HG03066 (cell line): ENCODE results near the gene MED13L.
"Not testable (repeated sequence)": the region's sequence is repeated elsewhere in the genome, so short reads cannot be mapped to it uniquely, and the experiment has no call there.

Experiments used
- ATAC-seq: cut with Tn5 transposase; IDR thresholded peaks from one replicate; pipeline ENCODE4 v1.9.1; 2021; ENCODE audit warnings: low read depth; ENCODE audit not compliant: unreplicated experiment

Gene MED13L

DNA sequence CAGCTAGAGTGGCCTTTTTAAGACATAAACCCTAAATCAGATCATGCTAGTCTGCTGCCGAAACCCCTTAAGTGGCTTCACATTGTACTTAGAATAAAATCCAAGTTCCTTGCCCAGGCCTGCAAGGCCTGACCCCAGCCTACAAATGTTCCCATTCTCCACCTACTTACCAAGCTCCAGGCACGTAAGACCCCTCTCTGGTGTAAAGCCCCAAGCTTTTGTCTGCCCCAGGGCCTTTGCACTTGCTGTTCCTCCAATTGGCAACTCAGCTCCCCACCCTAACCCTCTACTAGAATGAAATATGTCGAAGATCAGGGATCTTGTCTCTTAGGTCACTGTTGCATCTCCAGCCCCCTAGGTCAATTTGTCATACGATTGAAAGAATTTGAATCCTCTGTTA is 27.1 kb upstream of the MED13L start:
- no peak for ATAC-seq

DNA sequence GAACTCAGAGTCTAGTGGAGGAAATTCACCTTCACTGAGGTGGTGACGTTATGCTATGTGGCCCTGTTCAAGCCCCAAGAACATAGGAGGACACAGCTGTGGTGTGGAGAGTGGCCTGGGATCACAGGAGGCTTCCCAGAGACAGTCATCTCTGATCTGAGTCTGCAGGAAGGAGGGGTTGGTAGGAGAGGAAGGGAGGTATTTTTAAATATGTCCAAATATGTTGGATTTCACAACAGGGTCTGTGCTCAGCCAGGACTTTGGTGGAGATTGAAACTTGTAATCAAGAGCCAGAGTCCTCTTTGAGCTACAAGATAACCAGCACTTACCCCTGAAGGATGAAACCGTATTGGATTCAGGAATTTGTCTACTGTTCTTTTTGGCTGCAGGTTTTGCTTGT is 26.4 kb upstream of the MED13L start:
- ATAC-seq = no peak

- ATAC-seq = no peak
Observed at GRCh38 chr12:116303066-116303465, 25.6 kb upstream of the MED13L start.

- no peak for ATAC-seq
Observed at GRCh38 chr12:116302166-116303058, 24.9 kb upstream of the MED13L start.

DNA sequence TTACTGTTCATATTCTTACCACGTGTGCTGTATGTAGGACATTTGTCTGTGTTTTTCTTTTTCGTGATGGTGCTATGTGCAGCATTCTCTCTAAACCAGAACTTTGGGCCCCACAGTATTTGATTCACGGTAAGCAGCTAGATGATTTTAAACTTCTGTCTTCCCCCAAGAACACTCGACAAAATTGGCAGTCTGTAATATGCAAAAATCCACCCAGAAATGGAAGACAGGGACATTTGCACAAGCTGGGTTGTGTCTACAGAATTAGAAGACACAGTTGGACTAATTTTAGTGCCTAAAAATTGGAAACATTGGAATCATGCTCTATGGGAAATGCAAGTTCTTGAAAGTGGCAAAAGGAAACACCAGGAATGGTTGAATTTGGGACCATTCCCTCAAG is 24.1 kb upstream of the MED13L start:
- no peak for ATAC-seq

DNA sequence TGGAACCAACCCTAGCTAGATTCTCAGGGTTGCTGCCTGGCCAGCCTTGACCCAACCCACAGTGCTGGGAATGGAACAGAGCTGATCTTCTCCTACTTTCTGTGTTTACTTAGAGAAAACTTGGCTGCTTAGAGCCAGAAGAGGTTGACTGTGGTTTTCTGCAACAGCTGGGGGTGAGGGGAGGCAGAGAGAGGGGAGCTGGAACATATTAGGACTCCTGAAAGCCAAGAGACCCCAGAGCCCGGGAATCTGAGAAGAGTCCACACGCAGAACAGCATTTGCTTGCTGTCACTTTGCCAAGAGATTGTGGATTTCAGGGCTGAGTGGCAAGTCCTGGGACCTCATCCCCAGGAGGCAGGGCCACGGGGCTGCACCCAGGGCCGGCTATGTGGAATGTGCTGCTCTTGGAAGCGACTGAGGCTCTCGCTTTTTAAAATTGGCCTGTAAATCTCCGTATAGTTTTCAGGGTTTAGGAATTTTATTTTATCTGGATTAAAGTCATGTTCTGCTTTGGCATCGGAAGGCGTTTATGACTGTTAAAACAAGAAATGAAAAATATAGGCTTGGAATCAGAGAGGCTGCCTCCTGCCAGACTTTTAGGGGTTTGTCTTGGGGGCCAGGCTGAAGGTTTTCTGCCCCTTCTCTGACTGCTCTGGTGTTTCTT is 22.3 kb upstream of the MED13L start:
- ATAC-seq = no peak

DNA sequence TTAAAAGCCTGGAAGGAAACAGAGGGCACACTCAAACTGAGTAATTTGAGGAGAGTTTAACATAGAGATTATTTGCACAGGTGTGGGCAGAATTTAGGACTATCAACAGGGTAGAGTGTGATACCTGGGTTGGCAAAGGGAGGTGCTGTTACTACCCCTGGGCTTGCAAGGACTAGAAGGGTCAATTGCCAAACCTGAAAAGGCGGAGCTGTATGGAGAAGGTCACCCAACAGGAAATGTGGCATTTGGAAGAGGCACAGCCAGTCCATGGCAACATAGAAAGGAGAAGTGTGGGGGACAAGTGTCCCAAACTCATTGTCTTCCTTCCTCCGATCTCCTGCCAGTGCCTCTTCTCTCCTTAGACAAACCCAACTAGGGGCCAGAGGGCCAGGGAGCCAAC is 21.6 kb upstream of the MED13L start:
- ATAC-seq = no peak

- no peak for ATAC-seq
Observed at GRCh38 chr12:116298578-116298977, 21.1 kb upstream of the MED13L start.

GRCh38 chr12:116297224-116297834 is 19.8 kb upstream of the MED13L start:
- no peak for ATAC-seq

- ATAC-seq = no peak
Observed at GRCh38 chr12:116295327-116296263, 18.1 kb upstream of the MED13L start.

DNA sequence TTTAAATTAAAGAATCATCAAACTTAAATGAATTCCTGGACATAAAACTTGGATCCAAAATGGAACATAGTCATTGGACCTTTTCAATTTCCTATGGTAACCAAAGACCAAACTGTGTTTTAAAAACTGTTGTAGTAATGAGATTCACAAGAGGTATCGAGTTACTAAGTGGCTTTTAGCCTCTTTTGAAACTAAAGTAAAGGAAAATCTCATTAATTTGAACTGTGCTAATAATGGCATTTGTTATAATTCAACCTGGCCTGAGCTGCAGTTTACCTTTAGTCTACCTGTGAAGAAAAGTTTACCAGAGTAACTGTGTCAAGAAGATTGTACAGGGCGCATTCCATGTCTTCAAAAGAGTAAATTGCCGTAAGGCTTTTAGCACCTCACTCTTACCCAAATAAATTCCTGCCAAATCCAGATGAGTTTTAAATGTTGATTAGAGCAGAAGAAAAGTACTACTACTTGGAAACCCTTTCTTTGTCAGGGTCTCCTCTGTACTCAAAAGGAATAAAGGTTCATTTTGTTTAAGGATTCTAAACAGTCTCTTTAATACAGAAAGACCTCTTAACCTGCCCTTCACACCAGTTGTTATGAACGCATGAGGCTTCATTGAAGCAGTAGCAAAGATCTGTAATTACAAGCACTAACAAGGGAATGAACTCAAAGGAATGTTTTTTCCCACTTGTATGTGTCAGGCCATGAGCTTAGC is 17.1 kb upstream of the MED13L start:
- no peak for ATAC-seq

GRCh38 chr12:116293687-116294453 is 16.4 kb upstream of the MED13L start:
- no peak for ATAC-seq

DNA sequence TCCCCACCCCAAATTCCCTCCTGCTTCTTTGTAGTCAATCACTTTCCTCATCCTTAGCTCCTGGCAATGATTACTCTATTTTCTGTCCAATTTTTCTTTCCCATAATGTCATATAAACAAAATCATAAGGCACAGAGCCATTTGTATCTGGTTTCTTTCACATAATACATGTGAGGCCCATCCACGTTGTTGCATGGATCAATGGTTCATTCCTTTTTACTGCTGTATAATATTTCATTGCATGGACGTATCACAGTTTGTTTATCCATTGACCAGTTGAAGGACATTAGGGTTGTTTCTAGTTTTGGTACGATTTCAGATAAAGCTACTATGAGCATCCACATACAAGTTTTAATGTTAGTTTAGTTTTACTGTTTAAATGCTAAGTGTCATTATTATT is 13.7 kb upstream of the MED13L start:
- no peak for ATAC-seq

DNA sequence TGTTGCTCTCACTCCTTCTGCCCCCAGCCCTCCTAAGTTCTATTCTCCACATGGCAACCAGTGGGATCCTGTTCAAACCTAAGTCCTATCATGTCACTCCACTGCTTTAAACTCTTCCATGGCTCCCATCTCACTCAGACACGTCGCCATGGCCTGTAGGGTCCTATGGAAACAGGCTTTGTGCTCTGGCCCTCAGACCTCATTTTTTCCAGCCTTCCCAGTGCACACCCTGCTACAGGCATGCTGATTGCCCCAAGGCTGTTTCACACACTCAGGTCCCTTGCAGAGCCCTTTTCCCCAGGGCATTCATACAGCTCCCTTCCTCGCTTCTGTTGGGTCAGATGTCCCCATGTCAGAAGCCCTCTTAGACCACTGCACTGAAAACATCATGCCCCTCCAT is 11.2 kb upstream of the MED13L start:
- no peak for ATAC-seq

GRCh38 chr12:116287842-116288301 is 10.4 kb upstream of the MED13L start:
- no peak for ATAC-seq

GRCh38 chr12:116284396-116284795 is 6.9 kb upstream of the MED13L start:
- ATAC-seq = no peak

DNA sequence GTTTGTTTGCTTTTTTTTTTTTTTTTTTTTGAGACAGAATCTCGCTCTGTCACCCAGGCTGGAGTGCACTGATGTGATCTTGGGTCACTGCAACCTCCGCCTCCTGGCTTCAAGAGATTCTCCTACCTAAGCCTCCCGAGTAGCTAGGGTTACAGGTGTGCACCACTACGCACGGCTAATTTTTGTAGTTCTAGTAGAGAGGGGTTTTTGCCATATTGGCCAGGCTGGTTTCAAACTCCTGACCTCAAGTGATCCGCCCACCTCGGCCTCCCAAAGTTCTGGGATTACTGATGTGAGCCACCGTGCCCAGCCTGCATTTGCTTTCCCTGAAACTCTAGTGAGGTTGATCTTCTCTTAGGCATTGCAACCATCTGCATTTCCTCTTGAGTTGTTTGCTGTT is 6.4 kb upstream of the MED13L start:
- not testable (repeated sequence) for ATAC-seq

DNA sequence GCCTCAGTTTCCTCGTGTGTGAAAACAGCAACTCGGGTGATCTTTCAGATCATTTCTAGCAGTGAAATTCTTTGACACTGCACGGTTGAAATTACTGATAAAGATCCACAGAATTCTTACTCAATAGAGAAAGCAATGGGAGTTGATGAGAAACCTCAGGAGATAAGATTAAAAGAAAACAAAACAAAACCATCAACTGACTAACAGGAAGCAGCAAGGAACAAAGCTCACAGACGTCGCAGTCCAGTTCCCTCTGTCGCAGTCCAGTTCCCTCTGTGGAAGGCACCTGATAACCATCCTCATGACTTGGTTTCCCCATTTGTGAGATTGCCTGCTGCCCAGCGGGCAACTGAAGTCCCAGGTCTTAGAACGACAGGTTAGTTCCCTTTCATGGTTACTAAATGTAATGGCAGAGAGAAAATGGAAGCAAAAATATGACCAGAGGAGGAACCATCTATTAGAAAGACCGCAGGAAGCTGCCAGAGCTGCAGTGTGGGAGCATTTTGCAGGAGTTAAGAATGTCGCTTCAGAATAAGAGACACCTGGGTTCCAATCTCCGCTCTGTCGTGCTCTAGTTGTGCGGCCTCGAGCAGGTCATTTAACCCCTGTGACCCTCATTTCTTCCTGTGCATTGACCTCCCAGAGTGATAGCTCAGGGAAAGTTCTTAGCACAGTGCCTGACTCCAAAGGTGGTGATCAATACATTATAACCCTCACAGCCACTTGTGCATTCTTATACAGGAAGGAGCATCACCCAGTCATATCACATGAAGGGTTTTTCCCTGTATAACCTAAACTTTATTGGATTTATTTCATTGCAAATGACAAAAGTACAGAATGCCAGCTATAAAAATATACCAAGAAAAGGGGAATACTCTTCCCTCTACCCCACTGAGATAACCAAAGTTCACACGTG is 5.1 kb upstream of the MED13L start:
- ATAC-seq = no peak
